HG03460 (cell line): ENCODE data around the gene FXYD7.

ENCODE experiments used
- ATAC-seq: cut with Tn5 transposase; IDR thresholded peaks from one replicate; pipeline ENCODE4 v1.9.1; 2021; ENCODE audit not compliant: unreplicated experiment

FXYD7 gene

GRCh38 chr19:35162471-35163326, 19.6 kb downstream of the FXYD7 start:
- ATAC-seq: no peak

DNA sequence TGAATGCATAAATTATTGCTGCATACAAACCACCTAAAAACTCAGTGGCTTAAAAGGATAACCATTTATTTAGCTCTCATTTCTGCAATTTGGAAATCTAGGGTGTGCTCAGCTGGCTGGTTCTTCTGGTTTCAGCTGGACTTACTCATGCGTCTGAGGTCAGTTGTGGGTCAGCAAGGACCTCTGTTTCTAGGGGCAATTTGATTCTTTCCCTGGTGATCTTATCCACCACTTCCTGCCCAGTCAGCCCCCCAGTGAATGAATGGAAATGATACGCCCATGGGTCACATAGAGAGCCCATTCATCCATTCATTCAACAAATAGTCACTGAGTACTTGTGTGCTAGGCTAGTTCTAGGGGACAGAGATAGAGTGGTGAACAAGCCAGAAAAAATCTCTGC, 21.4 kb downstream of the FXYD7 start:
- ATAC-seq: no peak

- ATAC-seq: no peak
These were observed 22.4 kb downstream of the FXYD7 start for GRCh38 chr19:35165200-35166058.

GRCh38 chr19:35166100-35167063, 23.3 kb downstream of the FXYD7 start:
- no peak for ATAC-seq

DNA sequence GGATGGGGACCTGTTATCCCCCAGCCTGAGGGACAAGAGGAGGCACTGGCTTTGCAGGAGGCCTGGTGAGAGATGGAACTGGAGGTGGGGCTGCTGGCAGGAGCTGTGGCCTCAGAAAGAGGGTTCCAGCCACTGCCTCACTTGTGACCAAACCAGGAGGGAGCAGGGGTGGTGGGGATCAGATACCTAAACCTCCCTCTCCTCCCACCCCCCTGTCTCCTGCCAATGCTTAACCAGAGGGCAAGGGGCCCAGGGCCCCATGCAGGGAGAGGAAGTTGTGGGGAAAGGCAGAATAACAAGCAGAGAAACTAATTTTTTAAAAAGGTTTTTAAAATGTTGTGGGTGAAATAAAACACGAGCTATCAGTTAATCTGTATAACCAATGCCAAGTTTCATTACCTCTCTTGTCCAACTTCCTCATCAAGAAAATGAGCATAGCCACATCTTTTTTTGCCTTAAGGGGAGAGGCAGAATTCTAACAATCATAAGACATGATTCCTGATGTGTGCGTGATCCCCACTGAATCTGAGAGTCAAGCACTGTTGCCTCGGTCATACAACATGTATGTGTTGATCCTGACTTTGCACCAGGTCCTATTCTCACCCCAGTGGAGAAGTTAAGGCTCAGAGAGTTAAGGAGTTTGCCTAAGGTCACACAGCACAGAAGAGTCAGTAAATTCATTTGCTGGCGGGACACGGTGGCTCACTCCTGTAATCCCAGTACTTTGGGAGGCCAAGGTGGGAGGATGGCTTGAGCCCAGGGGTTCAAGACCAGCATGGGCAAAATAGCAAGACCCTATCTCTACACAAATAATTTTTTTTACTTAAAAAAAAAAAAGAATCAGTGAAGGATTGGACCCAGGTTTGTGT, 24.4 kb downstream of the FXYD7 start:
- no peak for ATAC-seq

DNA sequence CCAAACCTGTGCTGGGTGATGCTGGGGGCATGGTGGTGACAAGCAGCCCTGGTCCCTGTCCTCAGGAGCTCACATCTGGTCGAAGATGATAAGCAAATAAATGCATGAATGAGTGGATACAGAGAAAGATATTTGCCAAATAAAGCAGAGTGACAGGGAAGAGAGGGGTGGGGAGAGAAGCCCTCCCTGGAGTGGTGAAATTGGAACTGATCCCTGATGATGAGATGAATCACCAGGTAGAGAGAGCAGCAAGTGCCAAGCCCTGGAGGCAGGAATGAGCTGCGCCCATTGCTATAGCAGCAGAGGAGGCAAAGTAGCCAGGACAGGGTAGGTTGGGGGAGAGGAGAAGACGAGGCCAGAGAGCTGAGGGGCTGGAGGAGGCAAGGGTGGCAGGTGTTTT, 25.1 kb downstream of the FXYD7 start:
- no peak for ATAC-seq

DNA sequence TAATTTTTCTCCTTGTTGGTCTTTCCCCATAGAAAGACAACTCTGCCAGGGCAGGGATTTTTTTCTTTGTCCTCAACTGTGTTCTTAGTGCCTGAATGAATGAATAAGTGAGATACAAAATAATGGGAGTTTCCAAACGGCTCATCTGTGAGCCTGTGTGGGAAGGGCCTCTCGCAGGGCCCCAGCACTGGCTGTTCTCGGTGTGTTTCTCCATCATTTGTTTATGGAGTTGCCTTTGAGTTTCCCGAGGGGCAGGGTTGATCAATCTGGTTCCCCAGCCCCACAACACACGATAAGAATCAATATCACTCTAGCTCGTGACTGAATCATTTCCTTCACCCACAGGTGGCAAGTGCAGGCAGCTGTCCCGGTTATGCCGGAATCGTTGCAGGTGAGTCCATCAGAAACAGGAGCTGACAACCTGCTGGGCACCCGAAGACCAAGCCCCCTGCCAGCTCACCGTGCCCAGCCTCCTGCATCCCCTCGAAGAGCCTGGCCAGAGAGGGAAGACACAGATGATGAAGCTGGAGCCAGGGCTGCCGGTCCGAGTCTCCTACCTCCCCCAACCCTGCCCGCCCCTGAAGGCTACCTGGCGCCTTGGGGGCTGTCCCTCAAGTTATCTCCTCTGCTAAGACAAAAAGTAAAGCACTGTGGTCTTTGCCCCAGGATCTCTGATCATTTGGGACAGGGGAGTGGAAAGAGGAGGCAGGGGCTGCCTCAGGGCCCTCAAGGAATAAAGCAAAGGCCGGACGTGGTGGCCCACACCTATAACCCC, 26.4 kb downstream of the FXYD7 start:
- ATAC-seq: no peak

DNA sequence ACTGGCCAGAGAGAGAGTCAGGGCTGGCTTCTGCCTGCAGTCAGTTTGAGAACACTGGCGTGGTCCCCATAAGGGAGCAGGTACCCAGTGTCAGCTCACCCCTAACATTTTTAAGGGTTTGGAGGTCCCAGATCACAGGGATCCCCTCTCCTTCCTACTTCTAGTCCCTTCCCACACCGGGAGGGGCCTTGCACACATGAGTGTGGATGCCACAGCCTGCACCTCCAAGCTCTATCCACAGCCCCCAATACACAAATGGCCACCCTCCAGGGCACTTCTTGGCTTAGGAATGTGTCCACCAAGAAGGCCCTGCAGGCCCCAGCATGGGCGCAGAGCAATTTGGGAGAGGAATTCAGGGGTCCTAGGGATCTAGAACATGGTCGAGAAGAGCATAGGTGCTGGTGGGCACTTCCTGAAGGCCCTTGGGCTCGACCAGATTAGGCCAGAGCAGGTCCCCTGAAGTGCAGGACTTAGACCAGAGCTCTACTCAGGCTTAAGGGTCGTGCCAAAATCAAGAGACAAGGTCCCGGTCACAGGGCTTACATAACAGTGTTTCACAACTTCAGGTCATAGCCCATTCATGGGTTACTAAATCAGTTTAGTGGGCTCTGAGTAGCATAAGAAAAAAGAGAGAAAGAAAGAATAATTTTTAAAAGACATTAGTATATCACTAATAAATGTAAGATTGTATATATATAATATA, 27.5 kb downstream of the FXYD7 start:
- no peak for ATAC-seq

GRCh38 chr19:35171730-35172129, 28.7 kb downstream of the FXYD7 start:
- no peak for ATAC-seq

GRCh38 chr19:35174226-35174625, 31.2 kb downstream of the FXYD7 start:
- ATAC-seq: no peak

DNA sequence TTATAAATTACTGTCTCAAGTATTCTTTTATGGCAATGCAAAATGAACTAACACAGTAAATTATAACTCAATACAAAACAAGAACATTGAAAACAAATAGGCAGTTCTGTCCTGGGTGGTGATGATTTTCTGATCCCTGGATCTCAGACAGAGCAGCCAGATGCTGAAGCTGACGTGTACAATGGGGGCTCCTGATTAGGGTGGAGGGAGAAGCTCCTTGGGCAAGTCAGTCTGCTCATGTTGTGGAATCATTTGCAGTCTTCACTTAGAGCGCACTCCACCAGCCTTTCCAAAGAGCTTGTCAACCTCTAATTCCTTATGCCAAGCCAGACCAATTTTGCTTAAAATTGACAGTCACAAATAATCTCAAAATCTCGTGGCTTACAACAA, 33.1 kb downstream of the FXYD7 start:
- no peak for ATAC-seq

GRCh38 chr19:35177377-35178274, 34.6 kb downstream of the FXYD7 start:
- no peak for ATAC-seq

GRCh38 chr19:35178701-35179100, 35.6 kb downstream of the FXYD7 start:
- ATAC-seq: no peak

DNA sequence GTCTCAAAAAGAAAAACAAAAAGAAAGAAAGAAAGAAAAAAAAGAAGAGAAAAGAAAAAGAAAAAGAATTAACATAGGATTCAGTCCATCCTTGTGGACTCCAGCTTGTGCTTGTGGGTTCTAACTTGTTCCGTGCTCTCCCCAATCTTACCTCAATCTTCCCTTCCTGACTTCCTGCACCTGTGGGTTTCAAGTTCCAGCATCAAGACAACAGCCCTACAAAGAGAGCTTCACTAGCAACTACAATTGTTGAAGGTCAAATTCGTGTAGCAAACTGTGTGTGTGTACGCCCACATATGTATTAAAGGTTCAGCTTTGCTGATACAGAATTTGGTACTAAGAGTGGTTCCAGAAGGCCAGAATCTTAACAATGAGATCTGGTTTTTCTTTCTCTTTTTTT, 36.8 kb downstream of the FXYD7 start:
- no peak for ATAC-seq

DNA sequence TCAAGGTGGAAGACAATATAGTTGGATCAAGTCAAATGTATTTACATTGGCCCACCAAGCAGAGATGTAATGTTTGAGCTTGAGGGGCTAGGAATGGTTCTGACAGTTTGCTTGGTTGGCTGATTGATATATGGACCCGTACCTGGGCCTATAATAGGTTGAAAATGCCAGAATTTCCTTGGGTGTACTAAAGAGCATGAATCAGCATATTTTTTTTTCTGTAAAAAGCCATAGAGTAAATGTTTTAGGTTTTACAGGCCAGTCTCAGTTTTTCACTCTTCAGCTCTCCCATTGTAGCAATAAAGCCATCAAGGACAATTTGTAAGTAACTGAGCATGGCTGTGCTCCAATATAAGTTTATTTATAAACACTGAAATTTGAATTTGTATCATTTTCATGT, 38.3 kb downstream of the FXYD7 start:
- no peak for ATAC-seq

DNA sequence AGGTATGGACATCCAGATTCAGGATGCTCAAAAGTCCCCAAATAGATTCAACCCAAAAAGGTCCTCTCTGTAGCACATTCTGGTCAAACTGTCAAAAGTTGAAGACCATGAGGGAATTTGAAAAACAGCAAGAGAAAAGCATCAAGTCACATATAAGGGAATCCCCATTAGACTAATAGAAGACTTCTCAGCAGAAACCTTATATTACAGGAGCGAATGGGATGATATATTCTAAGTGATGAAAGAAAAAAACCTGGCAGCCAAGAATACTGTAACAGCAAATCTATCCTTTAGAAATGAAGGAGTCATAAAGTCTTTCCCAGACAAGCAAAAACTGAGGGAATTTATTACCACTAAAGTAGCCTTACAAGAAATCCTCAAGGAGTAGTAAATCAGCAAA, 41.2 kb downstream of the FXYD7 start:
- ATAC-seq: no peak

DNA sequence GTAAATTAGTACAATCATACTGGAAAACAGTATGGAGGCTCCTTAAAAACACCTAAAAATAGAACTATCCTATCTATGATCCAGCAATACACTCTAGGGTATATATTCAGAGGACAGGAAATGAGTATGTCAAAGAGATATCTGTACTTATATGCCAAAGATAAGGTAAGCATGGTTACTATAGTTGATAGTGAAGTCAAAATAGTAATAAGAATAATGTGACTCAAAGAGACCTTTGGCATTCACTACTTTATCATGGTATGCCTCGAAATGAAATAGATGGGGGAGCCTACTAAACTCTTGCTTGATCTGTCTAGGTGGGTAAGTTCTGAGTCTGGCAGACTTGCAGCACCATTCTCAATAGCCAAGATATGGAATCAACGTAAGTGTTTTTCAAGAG, 41.8 kb downstream of the FXYD7 start:
- ATAC-seq: no peak
